Naive B cell (primary cell): Measurements from ENCODE around the gene DGKD. TPM values are rescaled to one million over a fixed set of nuclear protein-coding genes. Genes with fewer than 3 reads are reported as not detected.

Experiments
- ATAC-seq, 2 donors: fragments of 150-1000 bp; cut with Tn5 transposase; 2 replicates each; pipeline ENCODE4 v1.10.0; 2021; ENCODE audit warnings: low read depth in 2 of 2, mild to moderate bottlenecking in 2 of 2, moderate library complexity in 2 of 2
- DNase-seq: peaks from one replicate; pipeline ENCODE4 v3.0.0; 2022
- H3K27ac Mint-ChIP-seq, 6 donors: one replicate each; pipeline ENCODE4 v1.8.0; 2020 to 2022; ENCODE audit warnings: mild to moderate bottlenecking in 6 of 6, mixed read lengths in 6 of 6, moderate library complexity in 5 of 6, inconsistent platforms in 2 of 6
- H3K27me3 Mint-ChIP-seq, 3 donors: one replicate each; pipeline ENCODE4 v1.8.0; 2021 to 2022; ENCODE audit warnings: mixed read lengths in 3 of 3, mild to moderate bottlenecking in 1 of 3
- H3K36me3 Mint-ChIP-seq, 2 donors: one replicate each; pipeline ENCODE4 v1.8.0; 2020 to 2022; ENCODE audit warnings: mixed read lengths in 2 of 2, inconsistent platforms in 1 of 2, mild to moderate bottlenecking in 1 of 2
- H3K4me1 Mint-ChIP-seq, 3 donors: one replicate each; pipeline ENCODE4 v1.8.0; 2020 to 2022; ENCODE audit warnings: mixed read lengths in 3 of 3, inconsistent platforms in 1 of 3, mild to moderate bottlenecking in 1 of 3, moderate library complexity in 1 of 3
- H3K4me3 Mint-ChIP-seq, 8 donors: one replicate each; pipeline ENCODE4 v1.8.0; 2020 to 2022; ENCODE audit warnings: mild to moderate bottlenecking in 8 of 8, mixed read lengths in 8 of 8, moderate library complexity in 8 of 8, inconsistent platforms in 2 of 8
- H3K9me3 Mint-ChIP-seq, 7 donors: one replicate each; pipeline ENCODE4 v1.8.0; 2020 to 2022; ENCODE audit warnings: mixed read lengths in 7 of 7, mild to moderate bottlenecking in 5 of 7, inconsistent platforms in 2 of 7, moderate library complexity in 1 of 7
- polyA plus RNA-seq, 6 donors: library from polyadenylated mRNA; unstranded; fragments of 300-500 nt; fragmentation: Illumina TruSeq; gene quantifications; one replicate each; pipeline ENCODE4 v1.2.3, GENCODE V29; 2021; ENCODE audit warnings: low read depth in 6 of 6

Gene DGKD
- polyA plus RNA-seq, 6 donors from 2014 or later = 38.0 to 111 (median 67.7) TPM

GRCh38 chr2:233414273-233414654 lies 60.0 kb downstream of the DGKD start:
- DNase-seq = no peak
- Mint-ChIP-seq H3K27ac (peak overlapping the region; percentile 22 to 95 (median 90)), H3K9me3 (peaks cover 0 to 9% (median 8%) of the 10 kb centered on the region in 7 donors), H3K4me3 (no peak overlapping the region), H3K36me3 (peaks cover 17 to 27% of the 10 kb centered on the region in 2 donors), H3K4me1 (peaks cover 72 to 88% (median 80%) of the 10 kb centered on the region in 3 donors), H3K27me3 (no peaks in the 10 kb centered on the region)
- ATAC-seq = no peak

GRCh38 chr2:233414777-233415570 lies 60.7 kb downstream of the DGKD start:
- Mint-ChIP-seq H3K36me3 (peaks cover 17 to 27% of the 10 kb centered on the region in 2 donors), H3K4me3 (peak overlapping the region in 3 of 8 donors; percentile 32 to 58 (median 36)), H3K9me3 (peaks cover 0 to 9% (median 8%) of the 10 kb centered on the region in 7 donors), H3K4me1 (peaks cover 72 to 88% (median 80%) of the 10 kb centered on the region in 3 donors), H3K27me3 (no peaks in the 10 kb centered on the region), H3K27ac (peak overlapping the region; percentile 22 to 95 (median 90))
- DNase-seq = no peak
- no peak for ATAC-seq

- Mint-ChIP-seq H3K36me3 (peaks cover 17 to 21% of the 10 kb centered on the region in 2 donors), H3K9me3 (peaks cover 0 to 9% (median 7%) of the 10 kb centered on the region in 7 donors), H3K4me3 (peak overlapping the region in 3 of 8 donors; percentile 50 to 76 (median 61)), H3K27me3 (no peaks in the 10 kb centered on the region), H3K27ac (peak overlapping the region; percentile 26 to 95 (median 78)), H3K4me1 (peaks cover 70 to 89% (median 80%) of the 10 kb centered on the region in 3 donors)
- no peak for ATAC-seq
- no peak for DNase-seq
These were observed 61.9 kb downstream of the DGKD start for GRCh38 chr2:233416199-233416598.

- Mint-ChIP-seq H3K4me3 (peak overlapping the region in 5 of 8 donors; percentile 40 to 96 (median 75)), H3K36me3 (peaks cover 12 to 16% of the 10 kb centered on the region in 2 donors), H3K4me1 (peaks cover 74 to 89% (median 80%) of the 10 kb centered on the region in 3 donors), H3K27me3 (no peaks in the 10 kb centered on the region), H3K27ac (peak overlapping the region; percentile 26 to 95 (median 78)), H3K9me3 (peaks cover 0 to 4% (median 3%) of the 10 kb centered on the region in 7 donors)
- DNase-seq = no peak
- no peak for ATAC-seq
These were observed 62.4 kb downstream of the DGKD start for GRCh38 chr2:233416706-233417105.

- Mint-ChIP-seq H3K27ac (peak overlapping the region; percentile 71 to 99 (median 88)), H3K36me3 (peaks cover 7 to 10% of the 10 kb centered on the region in 2 donors), H3K9me3 (peaks cover 0 to 2% (median 0%) of the 10 kb centered on the region in 7 donors), H3K27me3 (no peaks in the 10 kb centered on the region), H3K4me3 (peak overlapping the region; percentile 39 to 96 (median 72)), H3K4me1 (peaks cover 80 to 94% (median 84%) of the 10 kb centered on the region in 3 donors)
- ATAC-seq (no peak), DNase-seq (no peak)
These were observed 63.0 kb downstream of the DGKD start for GRCh38 chr2:233417282-233417681.

GRCh38 chr2:233418052-233418760 lies 63.9 kb downstream of the DGKD start:
- Mint-ChIP-seq H3K4me3 (peak overlapping the region; percentile 83 to 96 (median 95)), H3K27ac (peak overlapping the region; percentile 95 to 99 (median 98)), H3K36me3 (peaks cover 0 to under 1% of the 10 kb centered on the region in 2 donors), H3K9me3 (no peaks in the 10 kb centered on the region), H3K4me1 (peaks cover 80 to 99% (median 88%) of the 10 kb centered on the region in 3 donors), H3K27me3 (no peaks in the 10 kb centered on the region)
- no peak for ATAC-seq
- no peak for DNase-seq

GRCh38 chr2:233418761-233419546 lies 64.7 kb downstream of the DGKD start:
- peak; percentile 88 for DNase-seq

GRCh38 chr2:233419602-233420391 lies 65.5 kb downstream of the DGKD start:
- ATAC-seq (peak in 1 of 2 donors; percentile 5), DNase-seq (peak; percentile 51)
- H3K4me1 Mint-ChIP-seq = peaks cover 82 to 100% (median 94%) of the 10 kb centered on the region in 3 donors
- H3K27me3 Mint-ChIP-seq = no peaks in the 10 kb centered on the region
- peak overlapping the region; percentile 95 to 99 (median 98) for H3K27ac Mint-ChIP-seq
- no peaks in the 10 kb centered on the region for H3K36me3 Mint-ChIP-seq
- peak overlapping the region; percentile 83 to 96 (median 95) for H3K4me3 Mint-ChIP-seq
- H3K9me3 Mint-ChIP-seq = no peaks in the 10 kb centered on the region

More at GRCh38 chr2:233418761-233419546, 64.7 kb downstream of the DGKD start:
- peak; percentile 80 to 82 for ATAC-seq
- peak overlapping the region; percentile 95 to 99 (median 98) for H3K27ac Mint-ChIP-seq
- peak overlapping the region; percentile 83 to 96 (median 95) for H3K4me3 Mint-ChIP-seq
- H3K4me1 Mint-ChIP-seq = peaks cover 80 to 100% (median 95%) of the 10 kb centered on the region in 3 donors
- no peaks in the 10 kb centered on the region for H3K36me3 Mint-ChIP-seq
- no peaks in the 10 kb centered on the region for H3K27me3 Mint-ChIP-seq
- H3K9me3 Mint-ChIP-seq = no peaks in the 10 kb centered on the region

- Mint-ChIP-seq H3K4me3 (peak overlapping the region; percentile 83 to 96 (median 95)), H3K36me3 (no peaks in the 10 kb centered on the region), H3K27me3 (no peaks in the 10 kb centered on the region), H3K27ac (peak overlapping the region; percentile 95 to 99 (median 98)), H3K4me1 (peaks cover 82 to 98% (median 90%) of the 10 kb centered on the region in 3 donors), H3K9me3 (no peaks in the 10 kb centered on the region)
- ATAC-seq (no peak), DNase-seq (no peak)
These were observed 67.0 kb downstream of the DGKD start for GRCh38 chr2:233421091-233421816.

- H3K4me3 Mint-ChIP-seq = peak overlapping the region; percentile 83 to 96 (median 94)
- H3K4me1 Mint-ChIP-seq = peaks cover 85 to 98% (median 90%) of the 10 kb centered on the region in 3 donors
- peak overlapping the region; percentile 95 to 99 (median 98) for H3K27ac Mint-ChIP-seq
- peaks cover 4 to 6% of the 10 kb centered on the region in 2 donors for H3K36me3 Mint-ChIP-seq
- DNase-seq = peak; percentile 84
- peak; percentile 71 to 75 for ATAC-seq
- H3K9me3 Mint-ChIP-seq = peaks cover 0 to 2% (median 0%) of the 10 kb centered on the region in 7 donors
- H3K27me3 Mint-ChIP-seq = no peaks in the 10 kb centered on the region
These were observed 67.9 kb downstream of the DGKD start for GRCh38 chr2:233422050-233422639.
